Liver (tissue), 9 donors: ENCODE data around the gene PARD3. TPM values are rescaled to one million over a fixed set of nuclear protein-coding genes. Genes with fewer than 3 reads are reported as not detected.

Source experiments
- DNase-seq: peaks from one replicate; pipeline ENCODE4 v3.0.0-alpha.2; 2017; ENCODE audit warnings: low spot score
- H3K27ac ChIP-seq, 2 donors: one replicate each; pipeline ENCODE4 v1.7.0; 2013; ENCODE audit warnings: inconsistent platforms in 2 of 2, low read length in 2 of 2, control low read depth in 1 of 2, low read depth in 1 of 2, mild to moderate bottlenecking in 1 of 2
- H3K27me3 ChIP-seq, 4 donors: one replicate each; pipeline versions ENCODE4 v1.6.1 to v1.7.0; 2013; ENCODE audit warnings: low read length in 3 of 4, inconsistent platforms in 1 of 4, mild to moderate bottlenecking in 1 of 4, moderate library complexity in 1 of 4; ENCODE audit not compliant: control insufficient read depth in 4 of 4, insufficient read depth in 4 of 4
- H3K36me3 ChIP-seq, 4 donors: one replicate each; pipeline versions ENCODE4 v1.6.1 to v1.7.0; 2013; ENCODE audit warnings: low read length in 3 of 4, mild to moderate bottlenecking in 3 of 4, low read depth in 1 of 4, moderate library complexity in 1 of 4; ENCODE audit not compliant: control insufficient read depth in 4 of 4, insufficient read depth in 3 of 4
- H3K4me1 ChIP-seq, 4 donors: one replicate each; pipeline versions ENCODE4 v1.6.1 to v1.7.0; 2013; ENCODE audit warnings: low read length in 3 of 4, mild to moderate bottlenecking in 3 of 4, moderate library complexity in 1 of 4; ENCODE audit not compliant: control insufficient read depth in 4 of 4, insufficient read depth in 4 of 4
- H3K4me3 ChIP-seq, 3 donors: one replicate each; pipeline versions ENCODE4 v1.6.1 to v1.7.0; 2013; ENCODE audit warnings: low read length in 3 of 3, control low read depth in 1 of 3, low read depth in 1 of 3, mild to moderate bottlenecking in 1 of 3
- H3K9ac ChIP-seq, 2 donors: one replicate each; pipeline ENCODE4 v1.7.0; 2013; ENCODE audit warnings: low read length in 2 of 2, mild to moderate bottlenecking in 2 of 2, moderate library complexity in 2 of 2, control low read depth in 1 of 2, low read depth in 1 of 2
- H3K9me3 ChIP-seq, 4 donors: one replicate each; pipeline versions ENCODE4 v1.6.1 to v1.7.0; 2013; ENCODE audit warnings: low read length in 3 of 4; ENCODE audit not compliant: control insufficient read depth in 4 of 4
- ATF3 ChIP-seq: IDR thresholded peaks from 2 replicates; pipeline ENCODE4 v1.6.1; 2016; ENCODE audit warnings: antibody characterized with exemption
- EGR1 ChIP-seq, 2 donors: IDR thresholded peaks; 2 replicates each; pipeline ENCODE4 v1.6.1; 2016 to 2018; ENCODE audit warnings: antibody characterized with exemption in 2 of 2, low read depth in 2 of 2
- FOXA1 ChIP-seq: IDR thresholded peaks from 2 replicates; pipeline ENCODE4 v1.6.1; 2016; ENCODE audit warnings: antibody characterized with exemption
- FOXA2 ChIP-seq: IDR thresholded peaks from 2 replicates; pipeline ENCODE4 v1.6.1; 2016; ENCODE audit warnings: antibody characterized with exemption
- GABPA ChIP-seq, 2 donors: IDR thresholded peaks in 1 of 2; conservative IDR thresholded peaks in 1 of 2; 2 replicates each; pipeline ENCODE4 v1.6.1; 2016; ENCODE audit warnings: antibody characterized with exemption in 2 of 2, mild to moderate bottlenecking in 1 of 2, moderate library complexity in 1 of 2
- HNF4A ChIP-seq, 2 donors: conservative IDR thresholded peaks; 2 replicates each; pipeline ENCODE4 v1.6.1; 2016; ENCODE audit warnings: antibody characterized with exemption in 2 of 2, mild to moderate bottlenecking in 2 of 2
- HNF4G ChIP-seq: IDR thresholded peaks from 2 replicates; pipeline ENCODE4 v1.6.1; 2016; ENCODE audit warnings: antibody characterized with exemption
- JUND ChIP-seq, 2 donors: IDR thresholded peaks; 2 replicates each; pipeline ENCODE4 v1.6.1; 2016; ENCODE audit warnings: antibody characterized with exemption in 2 of 2
- NR2F2 ChIP-seq: IDR thresholded peaks from 2 replicates; pipeline ENCODE4 v1.6.1; 2016; ENCODE audit warnings: antibody characterized with exemption
- RAD21 ChIP-seq, 2 donors: IDR thresholded peaks; 2 replicates each; pipeline ENCODE4 v1.6.1; 2016; ENCODE audit warnings: antibody characterized with exemption in 2 of 2, mild to moderate bottlenecking in 2 of 2
- REST ChIP-seq: IDR thresholded peaks from 2 replicates; pipeline ENCODE4 v1.6.1; 2016; ENCODE audit warnings: antibody characterized with exemption, mild to moderate bottlenecking
- RXRA ChIP-seq, 2 donors: IDR thresholded peaks; 2 replicates each; pipeline ENCODE4 v1.6.1; 2017 to 2018; ENCODE audit warnings: antibody characterized with exemption in 2 of 2, mild to moderate bottlenecking in 1 of 2
- SP1 ChIP-seq: IDR thresholded peaks from 2 replicates; pipeline ENCODE4 v1.6.1; 2018; ENCODE audit warnings: antibody characterized with exemption, mild to moderate bottlenecking
- TAF1 ChIP-seq: conservative IDR thresholded peaks from 2 replicates; pipeline ENCODE4 v1.6.1; 2016; ENCODE audit warnings: antibody characterized with exemption, mild to moderate bottlenecking
- YY1 ChIP-seq: IDR thresholded peaks from 2 replicates; pipeline ENCODE4 v1.6.1; 2016; ENCODE audit warnings: antibody characterized with exemption, mild to moderate bottlenecking
- ZBTB33 ChIP-seq: IDR thresholded peaks from 2 replicates; pipeline ENCODE4 v1.6.1; 2016; ENCODE audit warnings: antibody characterized with exemption
- WGBS: extraction: QIAGEN DNeasy Blood & Tissue Kit; methylation state at CpG from one replicate; pipeline ENCODE4 v1.1.7; 2013; 5-methylcytosine and 5-hydroxymethylcytosine counted together
- polyA plus RNA-seq, 2 donors: library from polyadenylated mRNA; stranded (reverse) in 1 of 2; unstranded in 1 of 2; fragments of 200-250 nt in 1 of 2; fragments of >200 nt in 1 of 2; fragmentation: Nextera tagmentation in 1 of 2; extraction: Ambion mirVana in 1 of 2; gene quantifications; one replicate each; pipeline versions ENCODE4 v1.2.1 to v1.2.3, GENCODE V29; 2013 to 2015
- total RNA-seq, 2 donors: library from RNA; depleted of rRNA; stranded (reverse); fragments of >200 nt; gene quantifications; one replicate each; pipeline ENCODE4 v1.2.3, GENCODE V29; 2014
- TF ChIP-seq, protein P1 (sequence below): IDR thresholded peaks from 2 replicates; pipeline ENCODE4 v1.6.1; 2016; ENCODE audit warnings: antibody characterized with exemption
- TF ChIP-seq, protein P2 (sequence below): fragments of 150-350 bp; IDR thresholded peaks from 2 replicates; pipeline ENCODE4 v1.5.1; 2017; ENCODE audit warnings: improper control_type of control experiment, low read depth, low read length; ENCODE audit not compliant: missing input control
- donor health status: healthy.
- donor health status: healthy.
- donor health status: healthy.
- donor health status: healthy.
- donor health status: healthy.

Gene PARD3
- total and polyA plus RNA-seq, 4 donors, result 12.3 to 43.8 (median 13.5) TPM

DNA sequence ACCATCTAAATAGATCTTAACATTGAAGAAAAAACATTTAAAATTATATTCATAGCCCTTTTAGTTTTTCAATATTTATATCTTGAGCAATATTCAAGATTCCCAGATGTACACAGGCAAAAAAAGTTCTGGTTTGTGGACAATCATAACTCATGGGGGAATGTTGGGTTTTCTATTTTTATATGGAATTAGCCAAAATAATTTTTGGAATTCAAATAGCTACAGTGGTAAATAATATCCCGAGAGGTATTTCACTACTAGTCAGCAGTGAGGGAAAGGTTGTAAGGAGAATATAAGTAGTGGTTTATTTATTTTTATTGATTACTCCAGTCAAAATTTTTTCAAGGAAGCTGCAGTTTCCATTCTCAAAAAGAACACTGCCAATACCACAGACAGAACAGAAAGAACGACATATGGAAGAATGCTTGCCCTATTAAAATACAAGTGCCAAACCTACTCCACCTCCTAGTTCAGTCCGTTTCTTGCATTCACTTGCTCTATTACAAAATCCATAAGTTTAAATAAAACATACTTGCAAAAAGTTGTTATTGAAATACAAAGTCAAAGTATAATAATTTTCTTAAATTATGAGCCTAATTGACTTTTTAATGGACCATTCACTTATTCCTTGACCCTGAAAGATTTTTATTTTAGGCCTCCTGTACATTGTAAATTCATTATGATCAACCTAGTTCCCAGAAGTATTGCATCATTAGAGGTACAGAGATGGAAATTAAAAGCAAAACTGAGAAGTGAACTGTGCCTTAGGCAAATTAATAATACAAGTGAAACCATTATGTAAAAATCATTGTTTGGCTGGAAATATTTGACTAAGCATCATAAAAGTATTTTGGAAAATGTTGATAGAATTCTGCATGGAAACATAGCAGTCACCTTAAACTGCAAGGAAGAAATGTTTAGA is 533.2 kb downstream of the PARD3 start:
- H3K4me3 ChIP-seq, result no peak overlapping the region
- no peaks in the 10 kb centered on the region for H3K36me3 ChIP-seq
- H3K4me1 ChIP-seq, result peaks cover 0 to 2% (median 0%) of the 10 kb centered on the region in 4 donors
- WGBS, result 97% methylated on average over 3 of the region's 3 CpGs
- no peak for DNase-seq
- H3K27ac ChIP-seq, result no peak overlapping the region
- TF ChIP-seq YY1 (no peak), ATF3 (no peak), SP1 (no peak), NR2F2 (no peak), RAD21 (IDR thresholded peaks at IDR 0.05) (no peak), TAF1 (no peak), ZBTB33 (no peak), RXRA (IDR thresholded peaks at IDR 0.05) (no peak), JUND (IDR thresholded peaks at IDR 0.05) (no peak), HNF4A (conservative IDR thresholded peaks at IDR 0.05) (no peak), EGR1 (IDR thresholded peaks at IDR 0.05; ENCODE audit: low read depth in 2 of 2) (no peak), HNF4G (no peak), FOXA2 (no peak), GABPA (IDR thresholded peaks at IDR 0.05 in 1 of 2, conservative IDR thresholded peaks at IDR 0.05 in 1 of 2) (no peak), FOXA1 (no peak)
- TF ChIP-seq, protein P1, sequence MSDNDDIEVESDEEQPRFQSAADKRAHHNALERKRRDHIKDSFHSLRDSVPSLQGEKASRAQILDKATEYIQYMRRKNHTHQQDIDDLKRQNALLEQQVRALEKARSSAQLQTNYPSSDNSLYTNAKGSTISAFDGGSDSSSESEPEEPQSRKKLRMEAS, result no peak
- TF ChIP-seq, protein P2, sequence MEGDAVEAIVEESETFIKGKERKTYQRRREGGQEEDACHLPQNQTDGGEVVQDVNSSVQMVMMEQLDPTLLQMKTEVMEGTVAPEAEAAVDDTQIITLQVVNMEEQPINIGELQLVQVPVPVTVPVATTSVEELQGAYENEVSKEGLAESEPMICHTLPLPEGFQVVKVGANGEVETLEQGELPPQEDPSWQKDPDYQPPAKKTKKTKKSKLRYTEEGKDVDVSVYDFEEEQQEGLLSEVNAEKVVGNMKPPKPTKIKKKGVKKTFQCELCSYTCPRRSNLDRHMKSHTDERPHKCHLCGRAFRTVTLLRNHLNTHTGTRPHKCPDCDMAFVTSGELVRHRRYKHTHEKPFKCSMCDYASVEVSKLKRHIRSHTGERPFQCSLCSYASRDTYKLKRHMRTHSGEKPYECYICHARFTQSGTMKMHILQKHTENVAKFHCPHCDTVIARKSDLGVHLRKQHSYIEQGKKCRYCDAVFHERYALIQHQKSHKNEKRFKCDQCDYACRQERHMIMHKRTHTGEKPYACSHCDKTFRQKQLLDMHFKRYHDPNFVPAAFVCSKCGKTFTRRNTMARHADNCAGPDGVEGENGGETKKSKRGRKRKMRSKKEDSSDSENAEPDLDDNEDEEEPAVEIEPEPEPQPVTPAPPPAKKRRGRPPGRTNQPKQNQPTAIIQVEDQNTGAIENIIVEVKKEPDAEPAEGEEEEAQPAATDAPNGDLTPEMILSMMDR, result no peak
- no peaks in the 10 kb centered on the region for H3K27me3 ChIP-seq
- no peaks in the 10 kb centered on the region for H3K9me3 ChIP-seq
- H3K9ac ChIP-seq, result no peak overlapping the region

GRCh38 chr10:34280599-34281374 is 534.3 kb downstream of the PARD3 start:
- DNase-seq, result no peak
- no peaks in the 10 kb centered on the region for H3K27me3 ChIP-seq
- no peak overlapping the region for H3K4me3 ChIP-seq
- H3K36me3 ChIP-seq, result no peaks in the 10 kb centered on the region
- peaks cover 0 to 2% (median 0%) of the 10 kb centered on the region in 4 donors for H3K4me1 ChIP-seq
- WGBS, result 71% methylated on average over 11 of the region's 11 CpGs
- no peaks in the 10 kb centered on the region for H3K9me3 ChIP-seq
- peak overlapping the region; percentile 51 to 61 for H3K27ac ChIP-seq
- no peak overlapping the region for H3K9ac ChIP-seq
- TF ChIP-seq REST, result no peak
- TF ChIP-seq JUND (IDR thresholded peaks at IDR 0.05), result peak; percentile 79 to 93
- TF ChIP-seq GABPA (IDR thresholded peaks at IDR 0.05 in 1 of 2, conservative IDR thresholded peaks at IDR 0.05 in 1 of 2), result no peak
- TF ChIP-seq SP1, result peak; percentile 32
- TF ChIP-seq EGR1 (IDR thresholded peaks at IDR 0.05; ENCODE audit: low read depth in 2 of 2), result no peak
- peak; percentile 42 to 86 for TF ChIP-seq RXRA (IDR thresholded peaks at IDR 0.05)
- TF ChIP-seq, protein P1, result no peak
- TF ChIP-seq, protein P2, result no peak
- no peak for TF ChIP-seq FOXA2
- TF ChIP-seq NR2F2, result peak; percentile 30
- no peak for TF ChIP-seq TAF1
- peak in 1 of 2 donors; percentile 33 for TF ChIP-seq RAD21 (IDR thresholded peaks at IDR 0.05)
